HG02798 (cell line): ENCODE measurements around the gene NDUFS6.
"Not testable (repeated sequence)": the region's sequence is repeated elsewhere in the genome, so short reads cannot be mapped to it uniquely, and the experiment has no call there.

ENCODE experiments used
- ATAC-seq: cut with Tn5 transposase; IDR thresholded peaks from one replicate; pipeline ENCODE4 v1.9.1; 2021; ENCODE audit warnings: mild to moderate bottlenecking; ENCODE audit not compliant: unreplicated experiment, poor library complexity

Gene NDUFS6

DNA sequence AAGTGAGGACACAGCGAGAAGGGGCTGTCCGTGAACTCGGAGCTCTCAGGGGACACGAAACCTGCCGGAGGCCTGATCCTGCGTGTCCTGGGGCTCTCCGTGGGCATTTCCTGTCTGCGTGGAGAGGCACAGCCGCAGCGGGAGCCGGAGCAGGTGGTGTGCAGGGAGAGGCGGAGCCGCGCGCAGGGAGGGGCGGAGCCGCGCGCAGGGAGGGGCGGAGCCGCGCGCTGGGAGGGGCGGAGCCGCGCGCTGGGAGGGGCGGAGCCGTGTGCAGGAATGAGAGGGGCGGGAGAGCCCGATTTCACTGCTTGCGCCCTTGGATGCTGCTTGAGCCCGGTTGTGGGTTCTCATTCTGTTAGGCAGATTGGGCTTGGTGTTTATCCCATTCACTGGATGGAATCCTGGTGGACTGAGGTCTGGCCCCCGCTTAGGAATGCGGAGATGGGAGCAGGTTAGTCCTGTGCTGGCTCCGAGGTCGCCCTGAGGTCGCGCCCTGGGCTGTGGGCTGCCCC, 26.7 kb downstream of the NDUFS6 start:
- ATAC-seq = no peak

DNA sequence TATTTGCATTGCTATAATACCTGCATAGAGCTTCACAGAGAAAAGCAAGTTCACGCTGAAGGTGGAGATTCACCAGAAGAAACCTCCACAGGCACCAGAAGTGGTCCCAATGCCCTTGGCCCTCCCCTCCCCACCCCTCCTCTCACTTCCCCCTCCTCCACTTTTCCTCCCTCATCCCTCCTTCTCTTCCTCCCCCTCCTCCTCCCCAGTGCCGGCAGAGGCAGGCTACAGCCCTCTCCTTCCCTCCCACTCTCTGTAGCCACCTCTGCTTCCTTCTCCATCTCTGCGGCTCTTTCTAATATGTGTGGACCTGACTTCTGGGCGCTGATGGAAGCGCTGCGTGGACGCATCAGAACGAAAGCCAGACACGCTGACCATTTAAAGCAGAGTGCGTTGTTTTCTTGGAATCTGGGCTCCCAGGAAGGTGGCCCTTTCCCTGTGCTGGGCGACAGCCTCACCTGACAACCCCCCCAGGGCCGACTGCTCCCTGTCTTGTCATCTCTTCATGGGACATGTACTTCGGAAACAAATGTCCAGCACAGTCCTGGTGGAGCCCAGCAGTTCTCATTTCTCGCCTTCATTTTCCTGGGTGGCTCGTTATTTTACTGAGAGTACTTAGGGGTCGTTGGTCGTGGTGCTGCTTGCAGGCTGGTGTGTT, 29.5 kb downstream of the NDUFS6 start:
- ATAC-seq = no peak

DNA sequence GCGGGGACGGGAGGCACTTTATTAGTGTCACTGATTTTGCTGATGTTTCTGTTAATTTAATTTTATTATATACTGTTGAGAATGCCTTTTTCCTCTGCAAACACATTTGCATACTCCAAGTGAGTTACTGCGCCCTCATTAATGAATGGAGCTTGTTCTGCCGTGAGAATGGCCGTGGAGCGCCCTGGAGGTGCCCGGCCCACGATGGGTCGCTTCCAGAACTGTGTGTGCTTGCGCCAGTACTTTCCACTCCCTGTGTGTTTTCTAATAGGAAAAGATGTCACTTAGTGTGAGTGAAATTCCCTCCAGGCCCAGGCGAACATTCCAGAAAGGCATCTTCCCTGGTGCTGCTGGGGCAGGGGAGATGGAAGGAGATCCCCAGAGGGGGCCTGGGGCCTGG, 30.1 kb downstream of the NDUFS6 start:
- no peak for ATAC-seq

DNA sequence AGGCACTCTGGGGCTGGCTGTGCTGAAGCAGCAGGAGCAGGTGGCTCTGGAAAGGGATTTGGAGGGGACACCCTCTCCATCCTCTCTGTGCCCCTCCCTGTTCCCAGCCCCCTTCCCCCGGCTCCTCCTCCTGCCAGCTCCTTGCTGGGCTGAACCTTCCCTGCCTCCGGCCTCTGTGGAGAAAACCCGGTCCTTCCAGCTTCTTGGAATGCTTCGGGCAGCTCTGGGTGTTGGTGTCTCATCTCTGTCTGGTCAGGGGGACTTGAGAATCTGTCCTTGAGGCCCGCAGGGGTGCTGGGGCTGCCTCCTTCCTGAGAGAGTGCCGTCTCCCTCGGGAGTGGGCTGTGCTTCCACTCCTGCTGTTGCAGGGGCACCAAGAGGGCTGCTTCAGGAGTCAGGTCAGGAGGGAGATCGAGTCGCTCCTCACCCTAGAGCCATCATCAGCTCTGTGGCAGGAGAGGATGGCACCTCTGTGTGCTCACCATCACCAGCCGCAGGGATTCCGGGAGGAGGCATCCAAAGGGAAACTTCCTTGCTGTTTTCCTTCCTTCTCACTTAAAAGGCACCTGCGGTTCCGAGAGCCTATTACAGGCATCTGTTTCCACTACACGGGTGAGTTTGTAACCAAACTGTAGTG, 30.6 kb downstream of the NDUFS6 start:
- no peak for ATAC-seq

DNA sequence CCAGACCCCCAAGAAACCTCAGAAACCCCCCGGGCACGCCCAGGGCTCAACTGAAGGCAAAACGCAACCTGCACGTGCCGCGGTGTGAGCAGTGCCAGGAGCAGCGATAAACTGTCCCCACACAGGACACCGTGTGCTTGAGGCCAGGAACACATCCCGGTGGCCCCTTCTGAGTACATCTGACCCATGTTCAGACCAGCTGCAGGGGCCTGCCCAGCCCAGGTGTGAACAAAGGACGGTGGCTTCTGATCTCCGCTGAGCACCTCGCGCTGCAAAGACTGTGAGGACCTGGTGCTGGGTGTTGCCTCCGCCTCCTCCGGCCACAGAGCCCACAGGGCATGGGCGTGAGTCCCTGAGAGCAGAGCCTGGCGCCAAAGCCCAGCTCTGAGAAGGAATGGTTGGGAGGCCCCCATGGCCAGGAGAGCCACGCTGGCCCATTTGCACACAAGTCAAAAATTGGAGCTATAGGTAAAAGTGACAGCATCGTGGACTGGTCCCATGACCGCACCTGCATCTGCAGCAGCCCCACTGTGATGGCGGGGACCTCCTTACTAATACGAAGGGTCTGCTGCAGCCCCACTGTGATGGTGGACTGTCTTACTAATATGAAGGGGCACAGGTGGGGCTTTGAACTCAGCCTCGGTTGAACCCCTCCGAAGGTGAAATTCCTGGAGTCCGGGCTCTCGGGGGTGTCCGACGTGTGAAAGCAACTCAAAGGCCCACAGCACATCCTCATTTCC, 31.5 kb downstream of the NDUFS6 start:
- no peak for ATAC-seq

DNA sequence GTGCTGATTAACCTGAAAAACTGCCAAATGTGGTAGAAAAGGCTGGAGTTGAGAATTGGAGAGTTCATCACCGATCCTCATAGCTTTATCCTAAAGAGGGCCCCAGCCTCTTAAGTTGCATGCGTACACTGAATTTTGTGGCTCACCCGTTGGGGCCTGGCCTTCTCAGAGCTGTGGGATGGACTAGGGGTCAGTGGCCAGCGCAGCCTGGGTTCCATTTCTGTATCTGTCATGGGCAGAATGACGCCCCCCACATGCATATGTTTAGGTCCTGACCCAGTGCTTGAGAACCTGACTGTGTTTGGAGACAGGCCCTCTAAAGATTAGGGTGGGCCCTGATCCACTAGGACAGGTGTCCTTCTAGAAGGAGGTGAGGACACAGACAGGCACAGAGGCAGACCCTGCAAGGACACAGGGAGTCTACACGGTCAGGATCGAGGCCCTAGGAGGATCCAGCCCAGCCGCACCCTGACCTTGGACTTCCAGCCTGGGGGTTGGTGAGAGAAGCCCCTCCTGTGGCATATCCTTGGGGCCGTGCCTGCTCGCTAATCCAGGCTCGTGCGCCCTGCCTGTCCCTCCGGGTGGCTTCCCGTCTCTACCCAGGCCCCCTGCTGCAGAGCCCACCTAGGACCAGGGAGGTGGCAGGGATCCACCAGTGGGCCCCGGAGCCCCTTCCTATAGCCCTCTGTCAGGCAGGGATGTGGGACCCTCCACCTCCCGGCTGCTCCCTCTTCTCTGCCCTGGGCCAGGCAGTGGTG, 32.2 kb downstream of the NDUFS6 start:
- ATAC-seq = no peak

DNA sequence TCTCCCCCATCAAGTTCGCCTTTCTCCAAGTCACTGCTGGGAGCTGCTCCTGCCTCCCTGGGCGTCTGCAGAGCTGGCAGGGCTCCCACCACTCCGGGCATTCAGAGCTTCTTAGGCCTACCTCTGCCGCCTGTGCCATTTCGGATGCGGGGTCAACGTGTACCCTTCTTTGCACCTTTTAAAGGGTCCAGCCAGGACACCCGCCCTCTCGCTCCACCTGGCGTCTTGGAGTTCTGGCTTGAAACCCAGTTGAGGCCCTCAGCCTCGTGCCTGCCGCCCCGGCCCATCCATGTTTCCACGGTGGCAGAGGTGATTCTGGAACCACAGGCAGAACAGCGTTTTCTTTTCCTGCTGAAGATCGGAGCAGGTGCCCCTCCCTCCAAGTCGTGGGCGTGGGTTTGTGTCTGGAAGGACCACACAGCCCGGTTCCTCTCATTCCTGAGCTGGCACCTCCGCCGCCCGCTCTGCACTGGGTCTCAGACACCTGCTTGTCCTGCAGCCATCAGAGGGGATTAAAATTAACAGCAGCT, 32.9 kb downstream of the NDUFS6 start:
- ATAC-seq = no peak

DNA sequence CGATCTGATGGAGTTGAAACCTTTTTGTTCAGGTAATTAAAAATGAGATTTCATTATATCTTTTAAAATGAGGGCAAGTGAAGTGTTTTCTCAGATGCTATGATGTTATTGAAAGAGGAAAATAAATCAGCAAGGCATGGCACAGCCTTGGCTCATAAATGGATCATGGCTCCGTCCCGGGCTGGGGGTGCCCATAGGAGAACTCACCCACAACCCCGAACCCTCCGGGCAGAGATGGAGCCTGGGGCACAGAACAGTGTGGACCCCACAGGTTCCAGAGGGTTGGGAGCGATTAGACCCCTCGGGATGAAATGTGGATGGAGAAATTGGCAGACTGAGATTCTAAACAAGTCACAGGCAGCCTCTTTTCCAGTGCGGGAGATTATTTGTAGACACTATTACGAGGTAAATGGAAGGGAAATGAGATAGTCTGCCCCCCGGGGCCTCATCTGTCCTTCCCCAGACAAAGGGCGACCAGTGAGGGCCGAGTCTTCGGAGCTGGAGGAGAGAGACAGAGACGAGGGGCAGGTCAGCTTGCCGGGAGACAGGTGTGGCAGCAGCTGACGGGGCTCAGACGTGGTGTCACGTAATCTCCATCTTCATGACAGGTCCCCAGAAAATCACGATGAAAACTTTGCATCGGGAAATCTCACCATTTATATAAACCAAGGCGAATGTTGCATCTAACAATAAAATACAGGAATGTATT, 33.7 kb downstream of the NDUFS6 start:
- ATAC-seq = no peak

DNA sequence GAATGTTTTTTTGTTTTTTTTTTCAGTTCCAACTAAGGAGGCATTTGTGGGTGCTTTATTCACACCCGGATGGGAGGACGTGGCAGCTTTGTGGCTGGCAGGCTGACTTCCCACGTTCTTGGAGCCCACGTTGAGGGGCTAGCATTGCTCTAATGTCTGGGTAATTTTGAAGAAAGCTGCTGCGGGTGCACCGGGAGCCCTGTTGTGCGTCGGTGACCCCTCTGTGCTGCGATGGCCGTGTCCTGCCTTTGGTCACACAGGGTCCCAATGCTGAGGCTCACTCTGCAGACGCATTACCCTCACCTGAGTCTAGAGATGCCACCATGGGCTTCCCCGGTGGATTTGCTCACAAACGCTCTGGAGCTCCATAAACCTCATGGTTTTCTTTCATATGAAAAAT, 34.2 kb downstream of the NDUFS6 start:
- no peak for ATAC-seq

DNA sequence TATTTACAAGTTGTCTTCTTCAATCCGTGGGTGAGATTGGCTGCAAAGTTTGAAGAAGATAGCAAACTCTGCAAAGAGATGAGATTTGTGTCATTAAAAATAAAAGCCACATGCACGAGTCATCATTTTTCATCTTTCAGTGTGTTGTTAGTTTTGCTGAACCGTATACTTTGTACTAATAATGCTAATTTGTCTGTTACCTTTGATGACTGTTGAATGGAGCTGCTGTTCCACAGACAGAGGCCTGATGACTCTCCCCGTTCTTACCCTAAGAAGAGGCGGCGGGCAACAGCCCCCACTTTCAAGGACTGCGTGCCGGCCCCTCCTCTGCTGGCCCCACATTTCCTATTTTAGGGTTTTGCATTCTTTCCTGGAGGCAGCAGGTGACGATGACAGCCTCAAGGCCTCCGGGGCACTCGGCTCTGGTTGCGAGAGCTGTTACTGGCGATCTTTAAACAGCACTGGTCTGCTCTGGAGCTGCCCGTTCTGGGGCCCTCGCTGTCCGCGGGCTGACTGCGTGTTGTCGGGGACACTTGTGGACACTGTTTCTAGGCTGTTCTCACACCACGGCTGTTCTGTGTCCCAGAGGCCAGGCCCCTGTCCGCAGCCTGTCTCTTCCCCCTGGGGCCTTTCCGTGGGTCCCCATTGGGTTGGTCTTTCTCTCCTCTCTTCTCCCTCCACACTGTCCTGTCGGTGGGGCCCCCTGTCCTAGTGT, 35.1 kb downstream of the NDUFS6 start:
- ATAC-seq = no peak

DNA sequence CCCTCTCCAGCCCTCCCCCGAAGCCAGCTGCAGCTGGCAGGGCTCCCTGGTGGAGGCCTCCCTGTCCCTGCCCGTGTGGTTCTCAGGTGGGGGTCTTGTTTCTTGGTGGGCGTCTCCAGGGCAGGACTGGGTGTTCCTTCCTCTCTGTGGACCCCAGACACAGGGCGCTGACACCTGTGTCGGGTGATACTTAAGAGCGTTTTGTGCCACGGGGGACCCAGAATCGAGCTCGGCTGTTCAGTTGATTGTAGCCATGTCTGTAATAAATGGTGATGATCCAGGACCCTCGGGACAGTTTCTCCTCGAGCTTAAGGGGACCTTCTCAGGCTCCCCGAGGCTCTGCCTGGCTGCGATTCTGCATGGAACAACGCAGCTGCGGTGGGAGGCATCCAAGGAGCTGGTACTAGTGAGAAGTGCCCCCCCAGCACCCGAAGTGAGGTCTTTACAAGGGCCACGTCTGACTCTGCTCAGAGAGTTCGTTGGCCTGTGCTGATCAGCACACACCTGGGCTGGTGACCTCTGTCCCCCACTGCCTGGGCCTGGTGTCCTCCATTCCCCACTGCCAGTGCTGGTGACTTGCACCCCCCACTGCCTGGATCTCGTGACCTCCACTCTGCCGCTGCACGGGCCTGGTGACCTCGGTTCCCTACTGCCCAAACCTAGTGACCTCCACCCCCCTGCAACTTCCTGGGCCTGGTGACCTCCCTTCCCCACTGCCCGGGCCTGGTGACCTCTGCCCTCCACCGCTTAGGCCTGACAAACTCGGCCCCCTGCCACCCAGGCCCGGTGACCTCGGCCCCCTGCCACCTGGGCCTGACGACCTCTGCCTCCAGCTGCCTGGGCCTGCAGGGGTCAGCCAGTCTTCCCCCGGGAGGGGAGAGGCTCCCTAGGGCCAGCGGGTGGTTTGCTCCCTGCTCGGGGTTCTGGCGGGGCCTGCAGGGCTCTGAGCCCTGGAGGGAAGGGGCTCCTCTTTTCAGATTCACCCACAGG, 36.0 kb downstream of the NDUFS6 start:
- ATAC-seq = no peak

DNA sequence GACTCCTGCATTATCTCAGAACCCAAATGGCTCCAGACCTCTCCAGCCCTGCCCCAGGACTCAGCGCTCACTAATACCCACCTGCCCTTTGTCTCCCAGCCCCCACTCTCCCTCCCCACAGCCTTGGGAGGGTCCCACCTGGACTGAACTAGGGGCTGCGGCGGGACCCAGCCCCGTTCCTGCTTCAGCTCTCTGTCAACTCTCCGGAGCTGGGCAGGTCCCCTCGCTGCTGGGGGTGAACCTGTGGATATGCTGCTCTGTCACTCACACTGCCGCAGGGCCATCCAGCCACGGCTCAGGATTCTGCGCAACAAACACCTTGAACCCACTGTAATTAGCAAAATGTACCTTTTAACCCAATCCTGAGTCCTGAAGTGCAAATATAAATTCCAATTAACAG, 36.8 kb downstream of the NDUFS6 start:
- ATAC-seq = no peak

DNA sequence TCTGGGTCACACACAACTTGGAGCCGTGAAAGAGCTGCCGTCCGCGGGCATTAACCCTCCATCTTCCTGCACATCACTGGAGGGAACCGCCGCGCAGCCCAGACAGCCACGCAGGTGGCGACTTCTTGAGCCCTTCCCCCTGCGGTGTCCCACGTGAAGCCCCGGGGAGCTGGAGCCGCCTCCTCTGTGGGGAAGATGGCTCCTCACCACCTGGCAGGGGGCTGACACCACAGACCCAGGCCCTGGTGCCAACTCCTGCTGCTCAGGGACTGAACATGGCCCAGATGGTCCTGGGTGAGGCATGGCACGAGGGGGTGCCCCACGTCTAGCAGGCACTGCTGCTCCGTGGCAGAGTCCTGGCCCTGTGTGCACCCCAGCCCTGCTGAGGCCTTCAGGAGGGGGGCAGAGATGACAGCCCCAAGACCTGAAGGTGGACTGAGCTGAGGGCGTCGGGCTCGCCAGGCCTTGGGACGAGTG, 38.9 kb downstream of the NDUFS6 start:
- no peak for ATAC-seq

DNA sequence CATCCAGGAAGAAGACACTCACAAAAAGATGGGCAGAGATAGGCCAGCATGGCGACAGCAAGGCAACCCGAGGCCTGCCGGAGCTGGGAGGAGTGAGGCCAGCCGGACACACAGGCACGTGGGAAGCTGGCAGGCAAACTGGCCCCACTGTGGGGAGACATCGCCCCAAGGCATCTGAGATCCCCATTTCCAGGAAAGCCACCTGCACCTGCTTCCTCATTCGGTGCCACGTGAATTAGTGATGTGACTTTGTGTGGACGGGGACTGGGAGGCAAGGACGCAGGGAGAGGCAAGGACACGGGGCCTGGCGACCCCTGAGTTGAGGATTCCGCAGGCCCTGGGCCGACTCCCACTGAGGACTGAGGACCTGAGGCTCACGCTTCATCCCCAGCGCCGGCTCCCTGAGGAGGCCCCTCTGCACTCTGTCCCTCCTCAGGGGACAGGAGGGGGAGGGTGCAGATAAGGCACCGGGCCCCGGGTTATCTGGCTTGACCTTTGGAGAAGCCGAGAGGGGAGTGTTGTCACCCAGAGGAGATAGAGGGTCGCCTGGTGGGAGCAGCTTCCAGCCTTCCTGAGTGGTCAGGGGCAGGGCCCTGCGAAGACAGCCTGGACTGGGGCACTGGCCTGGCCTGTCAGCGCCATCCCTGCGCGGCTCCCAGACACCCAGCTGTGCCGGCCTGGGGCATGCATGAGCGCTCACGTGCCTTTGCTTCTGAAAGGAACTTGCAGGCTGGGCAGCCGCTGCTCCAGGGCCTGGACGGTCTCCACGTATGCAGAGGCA, 39.7 kb downstream of the NDUFS6 start:
- ATAC-seq = no peak

DNA sequence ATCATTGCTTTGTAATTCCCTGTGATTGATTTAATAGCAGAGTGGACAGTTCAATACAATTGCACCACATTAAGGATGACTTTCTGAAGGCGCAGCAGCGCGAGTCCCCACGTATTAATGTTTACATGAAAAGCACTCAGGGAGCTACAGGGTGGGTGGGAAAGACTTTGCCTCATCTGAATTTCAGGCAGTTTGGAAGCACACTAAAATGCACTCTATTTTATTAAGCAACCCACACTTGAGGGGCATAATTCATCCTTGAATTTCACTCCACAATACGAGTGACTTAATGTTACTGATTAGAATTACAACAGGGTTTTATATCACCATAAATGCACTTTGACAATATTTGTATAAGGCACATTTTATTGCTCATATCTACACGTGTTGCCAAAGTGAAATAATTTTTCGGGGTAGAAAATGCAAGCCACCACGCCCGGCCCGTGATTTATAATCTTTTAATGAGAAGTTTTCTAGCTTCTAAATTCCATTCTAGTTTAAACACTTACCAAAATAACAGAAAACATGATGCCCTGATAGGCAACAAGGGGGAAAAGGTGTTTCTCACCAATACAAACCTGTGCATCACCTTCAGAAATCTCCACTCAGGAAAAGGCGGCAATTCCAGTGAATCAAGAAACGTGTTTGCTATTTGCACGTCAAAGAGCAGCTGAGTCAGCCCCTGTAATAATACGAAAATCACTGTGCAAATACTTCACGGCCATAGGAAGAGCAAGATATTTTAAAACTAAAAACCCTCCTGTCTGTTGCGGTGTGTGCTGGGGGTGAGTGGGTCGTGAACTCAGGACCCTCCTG, 41.0 kb downstream of the NDUFS6 start:
- no peak for ATAC-seq

DNA sequence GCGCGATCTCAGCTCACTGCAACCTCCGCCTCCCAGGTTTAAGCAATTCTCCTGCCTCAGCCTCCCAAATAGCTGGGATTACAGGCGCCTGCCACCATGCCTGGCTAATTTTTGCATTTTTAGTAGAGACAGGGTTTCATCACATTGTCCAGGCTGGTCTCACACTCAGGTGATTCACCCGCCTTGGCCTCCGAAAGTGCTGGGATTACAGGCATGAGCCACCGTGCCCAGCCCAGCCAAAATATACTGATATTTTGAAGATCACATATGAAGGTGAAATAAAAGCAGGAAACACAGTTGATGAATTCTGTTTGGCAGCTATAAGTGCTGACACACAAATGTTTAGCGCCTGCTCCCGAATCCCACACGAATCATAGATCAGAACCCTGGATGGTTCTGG, 42.6 kb downstream of the NDUFS6 start:
- ATAC-seq = not testable (repeated sequence)
